Activated T-cell treated with anti-CD3 and anti-CD28 coated beads, Interleukin-2, amount 50 U/mL, for 1 hour (primary cell): ENCODE results near the gene SGPP2.

Experiments
- DNase-seq: peaks from one replicate; pipeline ENCODE4 v3.0.0-alpha.2; 2020

The SGPP2 gene

DNA sequence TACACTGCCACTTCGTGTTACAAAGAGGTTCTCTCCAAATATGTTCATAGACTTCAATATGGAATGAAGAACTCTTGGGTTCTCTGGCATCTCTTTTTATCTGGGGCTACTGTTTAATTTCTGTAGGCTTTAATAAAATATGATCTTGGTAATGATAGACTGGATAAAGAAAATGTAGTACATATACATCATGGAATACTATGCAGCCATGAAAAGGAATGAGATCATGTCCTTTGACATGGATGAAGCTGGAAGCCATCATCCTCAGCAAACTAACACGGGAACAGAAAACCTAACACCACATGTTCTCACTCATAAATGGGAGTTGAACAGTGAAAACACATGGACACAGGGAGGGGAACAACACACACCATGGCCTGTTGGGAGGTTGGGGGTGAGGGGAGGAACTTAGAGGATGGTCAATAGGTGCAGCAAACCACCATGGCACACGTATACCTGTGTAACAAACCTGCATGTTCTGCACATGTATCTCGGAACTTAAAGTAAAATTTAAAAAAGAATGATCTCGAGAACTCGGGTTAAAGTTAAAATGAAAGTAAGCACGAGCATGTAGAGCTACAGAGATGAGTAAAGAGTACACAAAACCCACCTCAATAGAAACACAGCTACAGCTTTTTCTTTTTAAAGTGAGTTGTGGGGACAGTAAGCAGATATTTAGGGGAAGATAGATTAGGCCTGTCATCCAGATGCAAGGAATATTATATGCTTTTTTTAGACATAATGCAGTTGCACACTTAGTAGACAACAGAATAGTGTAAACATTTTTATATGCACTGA, 102.3 kb downstream of the SGPP2 start:
- no peak for DNase-seq

DNA sequence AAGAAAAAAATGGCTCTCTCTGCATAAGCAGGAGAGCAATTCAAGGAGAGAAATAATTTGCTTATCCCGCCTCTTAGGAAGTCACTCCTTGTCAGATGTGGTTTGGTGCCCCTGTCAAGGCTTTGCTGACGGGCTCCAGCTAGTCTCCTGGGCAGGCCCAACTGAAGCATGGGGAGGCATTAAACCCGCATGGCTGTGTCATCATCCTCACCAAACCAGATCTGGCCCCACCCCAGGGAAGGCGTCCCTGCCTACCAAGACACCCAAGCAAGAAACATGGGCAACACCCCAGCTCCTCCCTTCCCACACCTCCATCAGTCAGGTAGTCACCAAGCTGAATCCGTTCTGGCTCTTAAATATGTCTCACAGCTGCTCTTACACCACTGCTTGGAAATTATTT, 108.0 kb downstream of the SGPP2 start:
- no peak for DNase-seq

DNA sequence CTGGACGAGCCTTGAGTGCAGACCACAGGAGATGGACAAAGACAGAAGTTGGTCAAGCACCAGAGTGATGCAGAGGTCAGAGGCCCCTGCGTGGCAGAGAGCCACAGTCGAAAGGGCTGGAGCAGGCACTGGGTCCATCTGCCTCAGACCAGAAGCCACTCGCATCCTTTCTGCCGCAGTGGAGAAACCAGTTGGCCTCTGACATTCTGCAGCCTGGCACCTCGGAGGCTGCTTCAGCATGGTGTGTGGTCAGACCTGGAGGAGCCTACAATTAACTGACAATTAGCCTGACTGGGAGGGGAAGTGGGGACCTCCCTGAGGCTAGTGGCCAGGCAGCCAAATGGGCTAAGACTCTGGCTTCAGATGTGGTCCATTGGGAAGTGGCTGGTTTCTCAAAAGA, 111.1 kb downstream of the SGPP2 start:
- DNase-seq: no peak

DNA sequence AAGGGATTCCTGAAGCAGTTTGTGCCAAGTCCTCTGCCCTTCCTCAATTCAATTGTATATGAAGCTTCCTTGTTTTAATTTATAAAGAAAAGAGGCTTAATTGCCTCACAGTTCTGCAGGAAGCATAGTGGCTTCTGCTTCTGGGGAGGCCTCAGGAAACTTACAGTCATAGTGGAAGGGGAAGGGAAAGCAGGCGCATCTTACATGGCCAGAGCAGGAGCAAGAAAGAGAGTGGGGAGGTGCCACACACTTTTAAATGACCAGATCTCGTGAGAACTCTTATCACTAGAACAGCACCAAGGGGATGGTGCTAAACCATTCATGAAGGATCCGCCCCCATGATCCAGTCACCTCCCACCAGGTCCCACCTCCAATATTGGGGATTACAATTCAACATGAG, 114.2 kb downstream of the SGPP2 start:
- DNase-seq: no peak

DNA sequence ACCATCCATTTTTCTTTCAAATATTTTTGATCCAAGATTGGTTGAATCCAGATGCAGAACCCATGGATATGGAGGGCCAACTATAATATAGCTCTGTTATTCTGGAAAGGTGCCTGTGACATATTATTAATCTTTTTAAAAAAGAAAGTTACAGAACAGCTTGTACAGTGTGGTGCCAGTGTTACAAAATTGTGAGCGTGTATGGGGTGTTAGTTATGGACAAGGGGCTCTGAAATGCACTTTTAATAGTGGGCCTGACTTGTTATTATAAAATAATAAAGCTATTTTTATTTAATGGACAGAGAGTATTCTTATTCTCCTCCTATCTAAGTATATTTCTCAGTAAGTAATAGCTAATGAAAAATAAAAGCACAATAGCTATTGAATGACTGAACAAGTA, 120.3 kb downstream of the SGPP2 start:
- no peak for DNase-seq

DNA sequence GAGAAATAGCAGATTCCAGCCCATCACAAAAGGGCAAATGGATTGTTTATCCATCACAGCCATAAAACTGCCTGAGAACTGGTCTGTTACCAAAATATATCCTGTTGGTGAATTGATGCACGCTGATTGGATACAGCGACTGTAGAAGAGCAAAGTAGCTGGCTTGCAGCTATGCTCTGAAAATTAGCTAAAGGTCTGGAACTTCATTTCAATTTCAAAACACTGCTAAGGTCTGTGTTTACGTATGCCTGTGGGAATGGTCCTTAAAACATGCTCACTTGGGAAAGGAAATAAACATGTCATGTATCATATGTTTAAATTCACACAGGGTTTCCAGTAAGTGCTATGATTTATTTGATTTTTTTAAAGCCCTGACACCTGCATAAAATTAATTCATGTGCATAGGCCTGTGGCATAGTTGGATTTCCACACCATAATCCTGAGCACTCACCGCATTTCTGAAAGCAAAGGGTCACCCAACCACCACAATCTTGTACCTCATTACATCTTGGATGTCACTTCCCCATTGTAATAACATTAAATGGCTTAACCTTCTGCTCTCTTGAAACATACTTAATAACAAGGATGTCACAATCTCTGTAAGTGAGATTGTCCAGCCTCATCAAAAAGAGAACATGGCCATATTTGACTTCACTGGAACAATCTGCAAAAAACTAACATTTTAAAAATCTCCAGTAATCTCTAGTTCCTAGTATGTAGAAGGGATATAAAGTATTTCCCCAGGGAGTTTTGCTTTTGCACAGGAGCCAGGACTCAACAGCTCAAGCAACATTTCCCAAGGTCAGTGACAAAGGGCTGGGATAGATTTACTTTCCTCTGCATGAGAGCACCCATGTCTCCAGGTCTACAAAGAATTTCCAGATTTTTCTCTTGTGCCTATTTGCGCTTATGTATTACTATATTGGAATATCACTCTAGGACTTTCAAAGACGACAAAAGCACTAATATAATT, 121.8 kb downstream of the SGPP2 start:
- DNase-seq: no peak

DNA sequence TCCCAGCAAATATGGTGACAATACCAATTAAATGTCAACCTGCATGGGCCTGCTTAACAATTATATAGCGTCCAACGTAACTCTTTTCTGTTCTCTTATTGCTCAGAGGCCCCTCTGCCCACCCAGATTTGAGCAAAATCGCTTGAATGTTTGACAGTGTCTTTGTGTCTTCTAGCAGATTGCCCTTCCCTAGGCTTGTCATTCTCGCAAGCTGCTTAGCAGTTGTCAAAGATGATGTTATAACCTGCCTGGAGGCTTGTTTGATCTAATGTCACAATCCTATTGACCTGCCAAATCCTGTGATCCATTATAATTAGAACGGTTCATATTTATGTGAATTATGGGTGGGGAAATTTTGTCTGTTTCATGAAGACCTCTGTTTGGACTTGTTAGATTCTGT, 122.7 kb downstream of the SGPP2 start:
- no peak for DNase-seq

DNA sequence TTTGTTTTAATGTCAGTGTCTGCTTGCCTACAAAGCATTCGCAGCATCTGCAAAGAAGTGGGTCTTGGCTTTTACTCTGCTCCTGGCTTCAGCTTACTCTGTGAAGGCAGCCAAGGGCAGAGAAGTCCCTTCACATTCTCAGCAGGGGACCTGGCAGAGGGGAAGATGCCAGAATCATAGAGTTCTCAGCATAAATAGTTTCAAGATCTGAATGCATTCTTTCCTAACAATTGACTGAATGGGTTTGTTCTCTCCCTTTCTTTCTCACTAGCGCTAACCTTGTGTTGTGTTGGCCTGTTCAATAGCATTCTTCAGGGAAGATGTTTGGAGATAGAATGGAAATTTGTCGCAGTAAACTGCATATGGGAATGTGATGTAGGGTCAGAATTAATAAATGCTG, 124.6 kb downstream of the SGPP2 start:
- no peak for DNase-seq

DNA sequence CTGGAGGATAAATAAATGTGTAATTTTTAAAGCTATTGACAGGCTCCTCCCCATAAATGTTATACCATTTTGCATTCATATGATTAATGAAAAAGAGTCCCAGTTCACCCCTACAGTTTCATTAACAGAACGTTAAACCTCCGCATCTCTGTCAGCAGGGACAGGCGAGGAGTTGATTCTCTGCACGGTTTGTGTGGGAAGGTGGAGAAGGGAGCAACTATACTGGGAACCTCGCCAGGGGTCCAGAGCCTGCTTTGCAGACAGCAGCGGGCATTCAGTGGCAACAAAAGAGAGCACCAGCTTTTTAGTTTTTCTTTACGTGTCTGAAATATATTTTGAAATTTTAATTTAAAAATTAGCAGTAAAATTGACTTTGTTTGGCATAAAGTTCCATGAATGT, 130.2 kb downstream of the SGPP2 start:
- no peak for DNase-seq

DNA sequence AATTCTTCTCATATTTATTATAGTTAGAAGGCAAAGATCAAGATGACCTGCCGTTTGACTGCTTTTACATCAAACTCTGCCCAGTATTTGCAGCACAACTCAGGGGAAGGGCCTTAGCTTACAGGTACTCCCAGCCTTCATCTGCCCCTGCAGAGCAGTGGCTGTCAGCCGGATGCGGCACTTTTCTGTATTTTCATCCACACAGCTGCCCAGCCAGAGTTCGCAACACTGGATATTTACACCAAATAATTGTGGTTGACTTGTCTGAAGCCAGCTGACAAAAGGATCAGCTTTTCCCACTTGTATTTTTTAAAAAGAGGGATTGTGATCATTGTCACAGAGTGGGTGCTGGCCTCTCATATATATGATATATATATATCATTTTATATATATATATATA, 136.8 kb downstream of the SGPP2 start:
- no peak for DNase-seq

DNA sequence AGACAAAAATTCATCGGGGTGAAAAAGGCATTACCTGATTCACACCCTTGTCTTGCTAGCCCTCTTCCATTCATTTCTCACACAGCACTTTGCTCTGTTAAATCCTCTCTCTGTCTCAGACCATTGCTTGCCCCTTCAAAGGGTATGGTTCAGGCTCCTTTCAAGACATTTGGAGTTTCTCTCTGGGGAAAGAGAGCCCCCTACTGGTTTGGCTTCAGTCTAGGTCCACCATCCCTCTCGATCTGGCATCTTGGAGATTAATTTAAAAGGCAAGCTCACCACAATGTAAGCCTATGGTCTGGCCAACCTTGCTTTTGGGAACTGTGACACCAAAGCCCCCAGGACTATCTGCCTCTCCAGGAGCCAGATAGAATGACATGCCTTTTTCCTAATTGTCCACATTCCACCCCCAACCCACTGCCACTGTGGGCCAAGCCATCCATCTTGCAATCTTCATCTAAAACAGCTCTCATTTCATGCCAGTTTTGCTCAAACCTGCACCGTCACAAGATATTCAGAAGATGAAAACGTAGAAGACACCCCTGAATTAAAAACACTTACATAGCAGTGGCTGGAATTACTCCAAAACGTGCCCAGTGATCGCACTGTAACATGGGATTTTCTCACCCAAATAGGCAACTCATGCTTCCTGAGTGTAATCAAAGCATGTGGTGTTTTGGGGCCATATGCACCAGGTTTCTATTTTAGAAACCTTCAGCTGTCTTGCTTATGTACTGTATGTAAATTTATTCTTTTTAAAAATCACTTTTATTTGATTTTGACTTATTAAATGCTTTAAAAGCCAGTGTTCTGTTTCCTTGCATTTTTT, 137.7 kb downstream of the SGPP2 start:
- no peak for DNase-seq

DNA sequence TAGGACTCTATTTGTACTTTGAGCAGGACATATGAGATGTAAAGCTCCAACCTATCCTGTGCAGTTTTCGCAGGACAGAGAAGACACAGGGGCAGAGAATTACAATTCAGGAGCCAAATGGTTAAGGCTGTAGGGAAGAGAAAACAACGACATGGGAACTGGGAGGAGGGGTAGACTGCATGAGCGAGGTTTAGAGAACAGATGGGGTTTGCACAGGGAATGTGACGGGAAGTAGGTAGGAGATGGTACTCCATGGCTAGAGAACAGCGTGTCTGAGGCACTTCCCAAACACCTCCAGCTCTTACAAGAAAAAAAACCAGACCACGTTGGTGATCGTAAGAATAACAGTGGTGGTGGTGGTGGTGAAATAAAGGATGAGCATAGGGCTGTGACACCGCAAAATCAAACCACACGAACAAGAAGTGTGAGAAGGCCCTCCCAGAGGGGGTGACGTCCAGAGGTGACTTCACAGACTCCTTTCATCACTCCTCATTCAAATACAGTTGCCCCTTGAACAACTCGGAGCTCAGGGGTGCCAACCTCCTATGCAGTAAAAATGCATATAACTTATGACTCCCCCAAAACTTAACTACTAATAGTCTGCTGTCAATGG, 138.9 kb downstream of the SGPP2 start:
- no peak for DNase-seq

DNA sequence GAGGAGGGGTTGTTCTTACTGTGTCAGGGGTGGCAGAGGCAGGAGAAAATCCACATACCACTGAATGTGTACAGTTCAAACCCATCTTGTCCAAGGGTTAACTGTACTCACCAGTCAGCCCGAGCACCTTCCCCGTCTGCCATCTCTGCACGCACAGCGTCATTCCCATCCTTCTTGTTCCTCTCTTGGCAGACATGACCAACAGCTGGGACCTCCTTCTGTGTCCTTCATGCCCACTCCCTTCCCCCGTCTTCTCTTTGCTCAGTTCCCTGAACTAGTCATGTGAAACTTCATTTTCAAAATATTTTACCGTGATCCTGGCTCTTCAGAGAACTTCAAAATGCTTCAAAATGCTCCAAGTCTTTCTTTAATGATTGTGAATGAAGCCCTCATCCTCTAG, 139.6 kb downstream of the SGPP2 start:
- DNase-seq: no peak

DNA sequence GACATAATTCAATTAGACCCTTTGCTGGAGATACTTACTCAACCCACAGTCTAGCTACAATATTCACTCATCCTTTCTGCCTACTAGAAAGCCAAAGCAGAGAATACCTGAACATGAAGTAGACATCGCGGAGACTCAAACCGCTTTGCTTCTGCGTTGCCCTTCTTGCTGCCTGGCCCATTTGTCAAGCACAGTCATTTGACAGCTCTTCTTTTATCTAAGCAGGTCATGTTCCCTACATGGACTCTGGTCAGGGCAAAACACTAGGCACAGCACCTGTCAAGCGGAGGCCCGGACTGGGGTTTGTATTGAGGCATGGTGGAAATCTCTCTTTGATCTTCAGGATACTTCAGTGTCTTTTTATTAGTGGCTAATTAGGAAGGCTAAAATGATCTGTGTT, 141.9 kb downstream of the SGPP2 start:
- no peak for DNase-seq

DNA sequence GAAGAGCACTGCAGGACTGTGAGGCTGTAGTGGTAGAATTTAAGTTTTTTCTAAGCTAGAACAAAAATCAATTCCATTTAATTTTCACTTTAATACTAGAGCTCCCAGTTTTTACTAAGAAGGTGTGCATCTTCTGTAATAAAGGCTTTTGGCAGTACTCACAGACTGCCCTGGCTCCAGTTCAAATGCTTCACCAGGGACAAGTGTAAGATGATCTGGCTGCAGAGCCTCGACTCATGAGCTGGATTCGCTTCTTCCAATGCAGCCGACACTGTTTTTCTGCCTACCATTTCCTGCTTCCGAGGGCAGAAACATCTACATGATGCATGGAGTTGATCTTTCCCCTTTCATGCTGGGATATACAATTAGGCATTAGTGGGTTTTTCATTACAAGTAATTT, 144.5 kb downstream of the SGPP2 start:
- no peak for DNase-seq

DNA sequence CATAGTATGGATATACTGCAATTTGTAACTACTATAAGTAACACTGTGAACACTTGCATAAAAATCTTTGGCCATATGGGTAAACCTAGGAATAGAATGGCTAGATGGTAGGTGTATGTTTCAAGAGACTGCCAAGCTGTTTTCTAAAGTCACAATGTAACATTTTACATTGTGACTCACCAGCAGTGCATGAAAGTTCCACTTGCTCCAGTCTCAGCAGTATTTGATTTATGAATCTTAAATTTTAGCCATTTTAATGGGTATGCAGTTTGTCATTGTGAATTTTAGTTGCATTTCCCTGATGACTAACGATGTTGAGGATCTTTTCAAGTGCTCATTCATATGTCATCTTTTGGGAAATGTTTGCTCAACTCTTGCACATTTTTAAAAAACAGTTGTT, 145.5 kb downstream of the SGPP2 start:
- DNase-seq: no peak

DNA sequence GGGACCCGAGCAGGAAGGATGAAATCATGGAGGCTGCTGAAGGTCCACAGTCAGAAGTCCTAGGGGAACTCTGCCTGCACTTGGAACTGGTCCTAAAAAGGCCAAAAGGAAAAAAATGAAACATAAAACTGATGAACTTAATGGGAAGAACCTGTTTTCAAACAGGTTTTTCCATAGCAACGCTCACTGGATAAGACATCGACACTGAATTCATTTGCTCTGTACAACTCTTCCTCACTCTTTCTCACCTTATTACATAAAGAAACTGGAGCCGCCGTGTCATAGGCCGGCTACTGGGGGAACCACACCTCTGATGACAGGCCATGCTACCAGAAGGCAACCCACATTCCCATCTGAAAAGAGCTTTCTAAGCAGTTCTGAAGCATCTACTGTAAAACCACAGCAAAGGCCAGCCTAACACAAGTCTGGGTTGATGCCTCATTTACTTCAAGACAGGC, 147.9 kb downstream of the SGPP2 start:
- no peak for DNase-seq

DNA sequence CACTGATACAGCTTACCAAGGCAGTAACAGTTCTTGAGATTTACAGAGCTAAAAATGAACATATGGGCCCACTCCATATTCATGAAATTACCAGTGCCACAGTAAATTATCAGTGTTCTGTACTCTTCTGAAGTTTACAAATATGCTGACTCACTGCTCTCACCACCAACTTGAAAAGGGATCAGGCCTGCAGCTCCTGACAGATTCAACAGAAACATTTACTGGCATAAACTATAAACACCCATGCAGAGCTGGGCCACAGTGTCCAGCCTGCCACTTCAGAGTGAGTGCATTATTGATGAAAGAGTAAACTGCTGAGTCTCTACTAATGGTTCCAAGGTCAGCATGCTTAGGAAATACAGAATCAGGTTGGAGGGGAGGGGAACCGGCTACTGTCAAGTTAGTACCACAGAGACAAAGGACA, 148.4 kb downstream of the SGPP2 start:
- DNase-seq: no peak

DNA sequence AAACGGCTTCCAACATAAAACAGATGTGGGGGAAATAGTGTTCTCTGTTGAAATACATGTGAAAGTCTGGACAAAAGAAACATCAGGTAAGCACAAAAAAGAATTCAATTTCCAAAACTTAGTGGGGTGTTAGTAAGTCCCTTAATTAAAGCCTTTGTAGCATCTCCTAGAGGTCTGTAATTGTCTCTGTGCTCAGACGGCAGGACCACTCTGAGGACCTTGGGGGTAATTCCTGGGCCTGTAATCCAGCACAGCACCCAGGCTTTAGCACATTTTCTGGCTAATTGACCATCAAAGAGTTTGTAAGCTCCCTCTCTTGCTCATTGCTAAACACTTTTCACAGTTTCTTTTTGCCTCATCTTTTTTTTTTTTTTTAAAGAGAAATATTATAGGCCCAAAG, 151.3 kb downstream of the SGPP2 start:
- DNase-seq: no peak

DNA sequence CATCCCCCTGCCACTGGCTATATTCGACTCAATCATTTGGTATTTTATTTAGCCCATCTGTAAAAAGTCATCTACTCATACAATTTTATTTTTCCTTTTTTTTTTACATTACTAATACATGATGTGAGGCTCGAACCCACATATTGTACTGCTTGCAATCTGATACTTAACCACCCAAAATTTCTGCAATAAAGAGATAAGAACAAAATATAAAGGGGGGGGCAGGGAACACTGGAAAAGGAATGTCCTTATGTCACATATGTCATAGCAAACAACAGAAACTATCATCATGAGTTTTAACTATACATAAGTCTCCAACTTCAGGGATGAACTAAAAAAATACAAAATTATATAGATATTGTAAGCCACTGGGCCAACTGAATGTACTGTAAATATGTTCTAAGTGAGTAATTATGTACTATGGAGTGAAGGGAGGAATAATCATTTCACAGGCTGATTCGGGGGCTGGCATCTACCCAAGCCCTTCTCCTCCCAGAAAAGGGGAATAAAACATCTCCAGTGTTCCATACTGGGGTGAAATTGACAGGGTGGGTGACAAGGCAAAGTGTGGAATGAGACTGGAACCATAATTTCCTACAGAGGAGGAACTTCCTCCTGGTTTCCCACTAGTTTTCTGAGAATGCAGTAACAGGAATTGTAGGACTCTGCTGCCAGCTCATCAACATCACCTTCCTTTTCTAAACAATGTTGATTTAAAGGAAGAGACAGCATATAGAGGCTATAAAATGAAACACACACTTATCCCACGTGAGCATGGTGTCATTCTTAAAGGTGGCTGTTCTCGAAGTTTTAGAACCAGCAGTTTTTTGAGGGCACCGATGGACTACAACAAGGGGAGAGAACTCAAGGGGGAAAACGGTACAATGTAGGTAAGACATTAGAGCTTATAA, 152.1 kb downstream of the SGPP2 start:
- DNase-seq: no peak

DNA sequence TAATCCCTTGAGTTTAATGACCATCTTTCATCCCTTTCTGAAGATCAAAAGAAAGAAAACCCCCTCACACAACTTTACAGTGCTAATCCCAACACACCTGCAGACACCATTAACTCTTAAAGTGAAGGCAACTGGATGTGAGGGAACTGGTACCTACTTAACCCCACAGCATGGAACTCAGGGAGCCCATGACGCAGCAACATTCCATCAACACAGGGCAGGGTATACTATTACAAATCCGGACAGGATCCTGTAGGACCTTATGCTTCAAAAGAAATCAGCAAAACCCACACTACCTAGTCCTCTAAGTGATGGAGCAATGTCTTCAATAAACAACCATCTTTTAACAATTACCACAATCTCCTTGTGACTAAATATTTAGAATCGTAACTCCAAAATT, 153.0 kb downstream of the SGPP2 start:
- no peak for DNase-seq

DNA sequence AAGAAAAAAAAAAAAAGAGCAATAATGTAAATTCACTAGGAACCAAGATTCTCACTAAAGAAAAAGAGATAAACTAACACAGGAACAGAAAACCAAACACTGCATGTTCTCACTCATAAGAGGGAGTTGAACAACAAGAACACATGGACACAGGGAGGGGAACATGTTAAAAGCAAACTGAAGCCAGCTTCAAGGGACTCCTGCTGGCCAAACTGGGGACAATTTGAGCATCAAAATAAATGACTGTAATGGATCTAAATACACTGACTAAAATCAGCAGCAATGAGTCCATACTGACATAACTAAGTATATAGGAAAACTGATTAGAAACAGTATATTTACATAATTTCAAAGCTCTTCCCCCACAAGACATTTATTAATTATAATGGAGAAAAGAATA, 158.6 kb downstream of the SGPP2 start:
- no peak for DNase-seq
